AG09319 (cell line): ENCODE results near the gene MAP7D3.

ENCODE experiments used
- DNase-seq: peaks from one replicate; pipeline ENCODE4 v3.0.0-alpha.2; 2010; ENCODE audit warnings: low read depth; ENCODE audit errors: extremely low read depth
- TF ChIP-seq, protein P1 (sequence below): IDR thresholded peaks from 2 replicates; pipeline ENCODE4 v1.5.1; 2011; ENCODE audit warnings: low read depth, mild to moderate bottlenecking, inconsistent platforms, low read length, moderate library complexity

Gene MAP7D3

DNA sequence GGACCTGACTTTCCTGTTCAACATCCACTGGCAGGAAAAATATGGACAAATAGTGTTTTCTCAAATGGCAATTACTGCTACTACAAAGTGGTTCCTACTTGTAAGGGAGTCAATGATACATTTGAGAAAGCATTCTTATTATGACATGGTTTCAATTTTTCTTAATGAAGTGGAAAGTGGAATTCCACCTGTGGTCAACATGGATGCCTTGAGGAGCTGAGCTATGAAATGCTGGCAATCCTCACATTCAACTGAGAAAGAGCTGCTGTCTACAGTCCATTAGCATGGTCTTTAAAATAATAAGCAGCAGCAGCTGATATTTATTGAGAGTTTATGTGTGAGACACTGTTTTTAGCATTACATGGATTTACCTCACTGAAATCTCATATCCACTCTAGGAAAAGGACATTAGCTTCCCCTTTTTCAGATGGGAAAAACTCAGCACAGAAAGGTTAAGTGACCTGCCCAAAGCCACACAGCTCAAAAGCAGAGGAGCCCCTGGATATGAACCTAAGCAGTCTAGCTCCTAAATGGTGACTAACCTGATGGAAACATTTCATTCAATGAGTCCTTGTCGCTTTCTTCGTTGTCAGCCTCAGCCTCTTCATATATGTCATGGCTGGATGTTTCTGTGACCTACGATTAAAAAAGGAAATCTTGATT, 29.2 kb downstream of the MAP7D3 start:
- DNase-seq = no peak
- TF ChIP-seq, protein P1, sequence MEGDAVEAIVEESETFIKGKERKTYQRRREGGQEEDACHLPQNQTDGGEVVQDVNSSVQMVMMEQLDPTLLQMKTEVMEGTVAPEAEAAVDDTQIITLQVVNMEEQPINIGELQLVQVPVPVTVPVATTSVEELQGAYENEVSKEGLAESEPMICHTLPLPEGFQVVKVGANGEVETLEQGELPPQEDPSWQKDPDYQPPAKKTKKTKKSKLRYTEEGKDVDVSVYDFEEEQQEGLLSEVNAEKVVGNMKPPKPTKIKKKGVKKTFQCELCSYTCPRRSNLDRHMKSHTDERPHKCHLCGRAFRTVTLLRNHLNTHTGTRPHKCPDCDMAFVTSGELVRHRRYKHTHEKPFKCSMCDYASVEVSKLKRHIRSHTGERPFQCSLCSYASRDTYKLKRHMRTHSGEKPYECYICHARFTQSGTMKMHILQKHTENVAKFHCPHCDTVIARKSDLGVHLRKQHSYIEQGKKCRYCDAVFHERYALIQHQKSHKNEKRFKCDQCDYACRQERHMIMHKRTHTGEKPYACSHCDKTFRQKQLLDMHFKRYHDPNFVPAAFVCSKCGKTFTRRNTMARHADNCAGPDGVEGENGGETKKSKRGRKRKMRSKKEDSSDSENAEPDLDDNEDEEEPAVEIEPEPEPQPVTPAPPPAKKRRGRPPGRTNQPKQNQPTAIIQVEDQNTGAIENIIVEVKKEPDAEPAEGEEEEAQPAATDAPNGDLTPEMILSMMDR = no peak

DNA sequence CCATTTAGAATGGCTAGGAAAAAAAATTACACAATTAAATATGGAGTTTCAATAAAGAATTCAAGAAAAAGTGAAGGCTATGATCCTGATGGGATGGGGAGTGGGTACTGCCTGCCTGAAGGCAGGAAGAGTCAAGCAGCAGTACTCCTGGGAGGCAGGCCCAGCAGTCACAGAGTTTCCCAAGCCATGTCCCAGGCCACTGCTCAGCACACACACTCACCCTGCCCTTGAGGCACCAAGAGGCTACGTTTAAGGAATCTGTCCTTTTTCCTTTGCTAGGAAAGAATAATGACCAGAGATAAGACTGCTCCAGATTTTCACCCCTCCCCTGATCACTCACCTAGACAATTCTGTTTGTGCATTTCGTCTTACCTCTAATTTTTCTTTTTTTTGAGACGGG, 30.2 kb downstream of the MAP7D3 start:
- no peak for DNase-seq
- TF ChIP-seq, protein P1 = no peak

DNA sequence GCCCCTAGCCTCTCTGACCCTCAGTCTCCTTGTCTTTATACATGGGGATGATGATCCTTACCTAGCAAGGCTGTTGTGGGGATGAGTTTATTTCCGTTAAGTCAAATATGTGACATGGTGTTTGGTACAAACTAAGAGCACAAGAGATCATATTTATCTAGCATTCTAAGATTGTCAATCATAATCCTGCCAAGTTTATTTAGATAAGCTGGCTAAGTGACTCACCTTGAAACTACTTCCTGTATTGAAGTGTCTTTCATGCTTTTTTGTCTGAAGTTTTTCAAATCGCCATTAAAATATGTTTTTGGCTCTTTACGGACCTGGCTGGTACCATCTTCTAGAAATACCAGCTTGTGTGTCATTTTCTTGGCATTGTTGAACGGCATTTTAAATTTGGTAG, 30.7 kb downstream of the MAP7D3 start:
- TF ChIP-seq, protein P1 = no peak
- no peak for DNase-seq

DNA sequence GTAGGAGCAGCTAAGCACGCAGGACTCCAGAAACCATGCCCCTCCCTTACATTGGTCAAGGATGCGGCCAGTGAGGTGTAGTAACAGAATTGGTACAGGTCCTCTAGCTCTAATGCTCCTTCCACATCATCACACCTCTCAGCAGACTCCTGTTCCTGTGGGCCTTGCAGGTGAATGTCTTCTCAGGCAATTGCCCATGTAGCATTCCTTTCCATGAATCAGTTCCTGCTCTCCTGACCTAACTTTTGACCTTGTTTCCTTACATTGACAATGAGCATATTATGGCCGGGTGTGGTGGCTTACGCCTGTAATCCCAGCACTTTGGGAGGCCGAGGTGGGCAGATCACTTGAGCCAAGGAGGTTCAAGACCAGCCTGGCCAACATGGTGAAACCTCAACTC, 31.3 kb downstream of the MAP7D3 start:
- TF ChIP-seq, protein P1 = no peak
- no peak for DNase-seq

DNA sequence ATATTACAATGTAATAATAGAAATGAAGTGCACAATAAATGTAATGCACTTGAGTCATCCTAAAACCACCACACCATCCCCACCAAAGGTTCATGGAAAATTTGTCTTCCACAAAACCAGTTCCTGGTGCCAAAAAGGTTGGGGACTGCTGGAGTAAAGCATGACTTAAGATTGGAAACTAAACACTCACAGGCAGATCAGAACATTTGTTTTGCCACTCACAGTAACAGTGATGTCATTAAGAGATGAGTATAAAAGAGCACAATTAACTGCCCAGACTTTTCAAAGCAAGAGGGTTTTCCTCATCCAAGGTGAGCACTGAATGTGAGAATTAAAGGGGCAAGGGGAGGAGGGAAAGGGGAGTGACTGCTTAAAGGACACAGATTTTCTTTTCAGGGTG, 35.6 kb downstream of the MAP7D3 start:
- TF ChIP-seq, protein P1 = no peak
- no peak for DNase-seq

DNA sequence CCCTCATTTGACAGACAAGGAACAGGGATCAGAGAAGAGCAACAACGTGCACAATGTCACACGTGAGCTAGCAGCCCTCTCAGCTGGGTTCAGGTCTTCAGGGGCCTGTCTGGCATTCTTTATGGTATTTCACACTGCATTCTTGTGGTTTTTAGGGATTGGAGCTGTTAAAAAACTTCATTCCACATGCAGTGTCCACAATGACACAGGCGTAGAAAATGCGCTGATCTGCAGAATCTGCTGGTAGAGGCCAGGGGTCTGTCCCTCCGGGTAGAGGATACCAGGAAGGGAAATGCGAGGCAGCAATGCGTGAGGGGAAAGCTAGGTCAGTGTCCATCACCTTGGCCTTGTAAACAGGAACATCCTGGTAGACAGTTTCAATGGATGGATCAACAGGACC, 36.6 kb downstream of the MAP7D3 start:
- TF ChIP-seq, protein P1 = no peak
- no peak for DNase-seq

DNA sequence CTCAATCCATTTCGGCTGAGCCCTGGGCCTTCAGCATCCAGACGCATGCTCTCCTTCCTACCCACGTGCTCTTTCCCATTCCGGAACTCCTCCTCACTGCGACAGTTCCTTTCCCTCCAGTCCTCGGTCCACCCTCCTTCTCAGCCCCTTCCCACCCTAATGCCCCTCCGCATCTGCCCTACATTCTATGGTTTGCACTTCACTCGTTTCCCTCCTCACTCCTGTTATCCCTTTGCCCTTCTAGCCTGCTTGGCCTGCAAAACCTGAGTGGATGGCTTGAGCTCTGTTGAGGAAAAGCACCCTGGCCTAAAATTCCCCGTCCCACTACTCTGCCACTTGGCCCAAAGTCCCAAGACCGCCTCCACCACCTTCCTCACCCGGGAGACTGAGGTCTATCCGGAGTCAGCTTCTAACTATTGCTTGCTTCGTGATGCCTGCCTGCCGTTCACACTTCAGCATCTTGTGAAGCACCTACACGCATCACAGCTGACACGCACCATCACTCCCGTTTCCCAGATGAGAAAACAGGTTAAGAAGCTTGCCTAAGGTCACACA, 38.6 kb downstream of the MAP7D3 start:
- no peak for DNase-seq
- TF ChIP-seq, protein P1 = no peak
